A549 (cell line): ENCODE data around the gene RYR3. TPM values are rescaled to one million over a fixed set of nuclear protein-coding genes. Genes with fewer than 3 reads are reported as not detected.

ENCODE experiments used
- ATAC-seq, 2 experiments: fragments of 200-7000 bp in 1 of 2; fragments of >200 bp in 1 of 2; cut with Nextera tagmentation in 1 of 2; cut with Tn5 transposase in 1 of 2; 3 replicates each; pipeline versions ENCODE4 v1.8.0 to v1.9.1; 2018 to 2020; ENCODE audit warnings: mild to moderate bottlenecking in 1 of 2, moderate library complexity in 1 of 2
- CTCF ChIA-PET: fragments of 300-600 bp; sonication (Branson Sonifier 250); formaldehyde crosslinking; extraction: SDS; loops from one replicate; lab custom pipeline; 2021; ENCODE audit warnings: antibody characterized with exemption, inconsistent platforms; lab: Yijun Ruan, JAX
- POLR2A ChIA-PET: fragments of 350-600 bp; formaldehyde crosslinking; extraction: SDS; loops from one replicate; lab custom pipeline; 2021; ENCODE audit warnings: antibody characterized with exemption, inconsistent platforms; lab: Yijun Ruan, JAX
- DNase-seq, 2 experiments: peaks; one replicate each; pipeline versions ENCODE4 v3.0.0 to v3.0.0-alpha.2; 2011 to 2016; ENCODE audit warnings: low read depth in 1 of 2, low spot score in 1 of 2
- FAIRE-seq: peaks from 2 replicates; lab custom pipeline; 2011; peaks lifted over from hg19 to GRCh38; lab: Jason Lieb, UNC
- H3K27ac ChIP-seq, 2 experiments: fragments of >200 bp; sonication (Bioruptor Twin); formaldehyde crosslinking; 3 replicates each; pipeline ENCODE4 v1.5.1; 2016 to 2017
- H3K4me1 ChIP-seq: fragments of >200 bp; sonication (Bioruptor Twin); formaldehyde crosslinking; 3 replicates; pipeline ENCODE4 v1.6.1; 2016
- H3K4me2 ChIP-seq: fragments of >200 bp; sonication (Bioruptor Twin); formaldehyde crosslinking; 3 replicates; pipeline ENCODE4 v1.6.1; 2016
- H3K4me3 ChIP-seq: fragments of >200 bp; sonication (Bioruptor Twin); formaldehyde crosslinking; 3 replicates; pipeline ENCODE4 v1.5.1; 2016
- H3K9me3 ChIP-seq: fragments of >200 bp; sonication (Bioruptor Twin); formaldehyde crosslinking; 3 replicates; pipeline ENCODE4 v1.6.1; 2016
- BHLHE40 ChIP-seq: IDR thresholded peaks from 2 replicates; pipeline ENCODE4 v1.6.1; 2012; ENCODE audit warnings: low read depth, low read length, inconsistent platforms
- CBX2 ChIP-seq: fragments of 200-600 bp; sonication (generic); IDR thresholded peaks from 2 replicates; pipeline ENCODE4 v1.6.1; 2016; ENCODE audit warnings: low read depth, mild to moderate bottlenecking, borderline replicate concordance
- CBX8 ChIP-seq: fragments of 200-600 bp; sonication (generic); IDR thresholded peaks from 2 replicates; pipeline ENCODE4 v1.6.1; 2016
- EHF ChIP-seq: fragments of 250-450 bp; sonication (Bioruptor Pico); IDR thresholded peaks from 2 replicates; pipeline ENCODE4 v1.5.0; 2020; ENCODE audit warnings: mild to moderate bottlenecking
- EHMT2 ChIP-seq: fragments of 200-600 bp; sonication (generic); IDR thresholded peaks from 2 replicates; pipeline ENCODE4 v1.6.1; 2016; ENCODE audit warnings: antibody characterized with exemption, low read depth, mild to moderate bottlenecking, moderate library complexity
- FOSL2 ChIP-seq, 2 experiments: fragments of 450-650 bp in 1 of 2; fragments of >200 bp in 1 of 2; sonication (Bioruptor Twin) in 1 of 2; formaldehyde crosslinking; IDR thresholded peaks; 2 replicates each; pipeline versions ENCODE4 v1.5.0 to v1.6.1; 2016 to 2020; ENCODE audit warnings: mild to moderate bottlenecking in 1 of 2, moderate library complexity in 1 of 2
- FOXS1 ChIP-seq: fragments of 250-450 bp; sonication (Bioruptor Pico); IDR thresholded peaks from 2 replicates; pipeline ENCODE4 v1.5.0; 2020; ENCODE audit warnings: mild to moderate bottlenecking, moderate library complexity
- HEYL ChIP-seq: fragments of 250-450 bp; sonication (Bioruptor Pico); IDR thresholded peaks from 2 replicates; pipeline ENCODE4 v1.8.0; 2021; ENCODE audit warnings: mild to moderate bottlenecking, moderate library complexity
- HOXA7 ChIP-seq: fragments of 250-450 bp; sonication (Bioruptor Pico); IDR thresholded peaks from 2 replicates; pipeline ENCODE4 v1.5.0; 2020; ENCODE audit warnings: mild to moderate bottlenecking, moderate library complexity
- HOXB13 ChIP-seq: fragments of 250-450 bp; sonication (Bioruptor Pico); IDR thresholded peaks from 2 replicates; pipeline ENCODE4 v1.5.0; 2020; ENCODE audit warnings: low read depth, mild to moderate bottlenecking, moderate library complexity
- JUN ChIP-seq, 2 experiments: fragments of >200 bp; sonication (Bioruptor Twin); formaldehyde crosslinking; IDR thresholded peaks; 2 replicates in 1 of 2; 3 replicates in 1 of 2; pipeline ENCODE4 v1.6.1; 2016 to 2017
- JUNB ChIP-seq: fragments of >200 bp; sonication (Bioruptor Twin); formaldehyde crosslinking; IDR thresholded peaks from 2 replicates; pipeline ENCODE4 v1.6.1; 2016
- KDM1A ChIP-seq: fragments of 200-600 bp; sonication (generic); IDR thresholded peaks from 2 replicates; pipeline ENCODE4 v1.6.1; 2016; ENCODE audit warnings: low read depth, mild to moderate bottlenecking
- KDM5A ChIP-seq: fragments of 200-600 bp; sonication (generic); IDR thresholded peaks from 2 replicates; pipeline ENCODE4 v1.6.1; 2016; ENCODE audit warnings: antibody characterized with exemption, mild to moderate bottlenecking
- MAFK ChIP-seq: fragments of 450-650 bp; IDR thresholded peaks from 2 replicates; pipeline ENCODE4 v1.6.1; 2014; ENCODE audit not compliant: partially characterized antibody
- MAZ ChIP-seq: fragments of 150-350 bp; IDR thresholded peaks from 2 replicates; pipeline ENCODE4 v1.6.1; 2014; ENCODE audit warnings: antibody characterized with exemption, low read depth, low read length, borderline replicate concordance
- MYC ChIP-seq: IDR thresholded peaks from 2 replicates; pipeline ENCODE4 v1.6.1; 2012; ENCODE audit warnings: mild to moderate bottlenecking, inconsistent platforms, low read length, improper control_type of control experiment, borderline replicate concordance
- NFE2L2 ChIP-seq: fragments of 150-350 bp; conservative IDR thresholded peaks from 2 replicates; pipeline ENCODE4 v1.6.1; 2014; ENCODE audit warnings: low read length
- PHF8 ChIP-seq: fragments of 200-600 bp; sonication (generic); IDR thresholded peaks from 2 replicates; pipeline ENCODE4 v1.6.1; 2016; ENCODE audit warnings: low read depth, mild to moderate bottlenecking, antibody characterized with exemption, moderate library complexity, borderline replicate concordance
- POLR2A ChIP-seq: IDR thresholded peaks from 2 replicates; pipeline ENCODE4 v1.6.1; 2012; ENCODE audit warnings: mild to moderate bottlenecking, low read length
- RAD21 ChIP-seq, 2 experiments: fragments of >200 bp in 1 of 2; sonication (Bioruptor Twin) in 1 of 2; formaldehyde crosslinking in 1 of 2; IDR thresholded peaks in 1 of 2; conservative IDR thresholded peaks in 1 of 2; 2 replicates in 1 of 2; 3 replicates in 1 of 2; pipeline ENCODE4 v1.6.1; 2012 to 2018; ENCODE audit warnings: inconsistent platforms in 1 of 2
- RCOR1 ChIP-seq: fragments of 150-350 bp; IDR thresholded peaks from 2 replicates; pipeline ENCODE4 v1.6.1; 2014; ENCODE audit warnings: antibody characterized with exemption, low read length, low read depth
- RNF2 ChIP-seq: fragments of 200-600 bp; sonication (generic); IDR thresholded peaks from 2 replicates; pipeline ENCODE4 v1.6.1; 2016; ENCODE audit warnings: low read depth, mild to moderate bottlenecking, antibody characterized with exemption, moderate library complexity, borderline replicate concordance
- ZC3H11A ChIP-seq: fragments of 450-650 bp; IDR thresholded peaks from 2 replicates; pipeline ENCODE4 v1.6.1; 2014; ENCODE audit warnings: antibody characterized with exemption, mild to moderate bottlenecking
- WGBS: methylation state at CpG from one replicate; pipeline ENCODE4 v1.1.6; 2017; ENCODE audit errors: missing lambda C conversion rate; 5-methylcytosine and 5-hydroxymethylcytosine counted together
- polyA plus RNA-seq, 4 experiments: library from polyadenylated mRNA; depleted of rRNA in 3 of 4; stranded (reverse); fragments of >200 nt; fragmentation: RNase III in 1 of 4; extraction: RNeasy Plus Mini Kit Qiagen cat#74134 plus additional on column Dnase treatment in 1 of 4; gene quantifications; 2 replicates in 3 of 4; 3 replicates in 1 of 4; pipeline ENCODE4 v1.2.3, GENCODE V29; 2011 to 2017
- TF ChIP-seq, protein P1 (sequence below): fragments of >200 bp; sonication (Bioruptor Twin); formaldehyde crosslinking; IDR thresholded peaks from 2 replicates; pipeline ENCODE4 v1.6.1; 2016
- TF ChIP-seq, protein P2 (sequence below): fragments of 450-650 bp; IDR thresholded peaks from 2 replicates; pipeline ENCODE4 v1.6.1; 2014; ENCODE audit warnings: antibody characterized with exemption
- TF ChIP-seq, protein P3 (sequence below): fragments of 250-450 bp; sonication (Bioruptor Pico); IDR thresholded peaks from 2 replicates; pipeline ENCODE4 v1.5.0; 2020; ENCODE audit warnings: low read depth, mild to moderate bottlenecking, moderate library complexity
- TF ChIP-seq, protein P4 (sequence below): IDR thresholded peaks from 2 replicates; pipeline ENCODE4 v1.6.1; 2012; ENCODE audit warnings: low read depth, borderline replicate concordance
- TF ChIP-seq, protein P5 (sequence below): fragments of >200 bp; sonication (Bioruptor Twin); formaldehyde crosslinking; IDR thresholded peaks from 3 replicates; pipeline ENCODE4 v1.5.1; 2016

RYR3 gene
- polyA plus RNA-seq, 2 of the 4 experiments (the other 2 are of a cell fraction): 0.03 TPM; not detected in 1

DNA sequence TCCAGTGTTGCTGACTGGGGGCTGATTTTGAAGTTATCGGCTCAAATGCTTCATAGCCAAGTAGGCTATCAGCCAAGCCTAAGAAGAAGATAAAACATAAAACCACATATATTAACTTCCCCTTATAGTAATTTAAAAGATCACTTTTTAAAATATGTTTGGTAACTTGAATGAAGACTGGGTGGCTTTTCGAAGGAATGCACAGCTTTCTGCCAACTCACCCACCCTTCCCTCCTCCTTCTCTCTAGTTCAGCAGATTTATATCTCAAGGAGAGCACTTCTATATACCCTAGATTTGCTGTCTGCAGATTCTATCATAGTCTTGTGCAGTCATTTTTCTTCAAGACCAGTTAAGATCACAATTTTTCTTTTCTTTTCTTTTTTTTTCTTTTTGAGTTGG, 468.1 kb downstream of the RYR3 start:
- CTCF ChIA-PET: interaction anchor here (1.2 kb wide), 1 partner anchor 9 kb away, joined by 3 read pairs; no protein-coding TSS in a partner anchor
- Histone ChIP-seq H3K27ac (no peak overlapping the region), H3K4me3 (no peak overlapping the region), H3K4me2 (no peak overlapping the region), H3K9me3 (no peaks in the 10 kb centered on the region), H3K4me1 (no peaks in the 10 kb centered on the region)
- POLR2A ChIA-PET: no interaction called here
- no peak for ATAC-seq
- 88% methylated on average over 2 of the region's 2 CpGs for WGBS
- TF ChIP-seq CBX2 (no peak), HOXA7 (no peak), NFE2L2 (no peak), MAFK (no peak), JUNB (no peak), KDM5A (no peak)
- TF ChIP-seq, protein P1, sequence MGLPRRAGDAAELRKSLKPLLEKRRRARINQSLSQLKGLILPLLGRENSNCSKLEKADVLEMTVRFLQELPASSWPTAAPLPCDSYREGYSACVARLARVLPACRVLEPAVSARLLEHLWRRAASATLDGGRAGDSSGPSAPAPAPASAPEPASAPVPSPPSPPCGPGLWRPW: no peak
- TF ChIP-seq, protein P2, sequence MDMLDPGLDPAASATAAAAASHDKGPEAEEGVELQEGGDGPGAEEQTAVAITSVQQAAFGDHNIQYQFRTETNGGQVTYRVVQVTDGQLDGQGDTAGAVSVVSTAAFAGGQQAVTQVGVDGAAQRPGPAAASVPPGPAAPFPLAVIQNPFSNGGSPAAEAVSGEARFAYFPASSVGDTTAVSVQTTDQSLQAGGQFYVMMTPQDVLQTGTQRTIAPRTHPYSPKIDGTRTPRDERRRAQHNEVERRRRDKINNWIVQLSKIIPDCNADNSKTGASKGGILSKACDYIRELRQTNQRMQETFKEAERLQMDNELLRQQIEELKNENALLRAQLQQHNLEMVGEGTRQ: no peak
- FAIRE-seq: no peak
- DNase-seq: no peak

DNA sequence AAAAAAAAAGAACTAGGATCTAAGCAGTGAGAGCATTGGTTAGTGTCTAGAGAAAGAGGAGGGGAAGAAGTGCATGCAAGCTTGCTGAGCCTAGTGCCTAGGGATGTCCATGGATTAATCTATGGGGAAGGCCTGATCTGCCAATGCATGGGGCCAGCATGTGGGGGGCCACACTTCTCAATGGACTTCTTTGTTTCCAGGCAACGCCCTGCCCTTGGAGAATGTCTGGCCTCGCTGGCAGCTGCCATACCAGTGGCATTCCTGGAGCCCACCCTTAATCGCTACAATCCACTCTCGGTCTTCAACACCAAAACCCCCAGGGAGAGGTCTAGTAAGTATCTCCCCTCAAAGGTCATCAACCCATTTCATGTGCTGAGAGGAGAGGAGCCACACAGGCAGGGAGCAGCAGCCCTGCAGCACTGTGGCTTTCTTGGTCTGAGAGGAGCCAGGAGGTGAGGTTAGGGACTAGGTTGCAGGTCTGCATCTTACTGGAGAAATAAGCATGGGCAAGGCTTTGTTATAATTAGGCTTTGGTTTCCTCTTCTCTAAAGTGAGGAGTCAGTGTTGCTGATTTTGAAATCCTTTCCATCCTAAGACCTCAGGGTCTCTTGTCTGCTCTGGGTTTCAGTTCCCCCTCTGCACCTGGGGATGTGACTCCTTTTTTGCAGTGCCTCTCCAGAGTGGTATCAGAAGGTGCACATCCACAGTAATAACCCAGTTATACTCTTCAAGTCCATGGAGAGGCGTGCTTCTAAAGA, 469.4 kb downstream of the RYR3 start:
- H3K4me2 ChIP-seq: no peak overlapping the region
- no peak overlapping the region for H3K27ac ChIP-seq
- TF ChIP-seq RCOR1 (no peak), BHLHE40 (no peak), JUN (IDR thresholded peaks at IDR 0.05) (no peak), POLR2A (no peak), ZC3H11A (no peak), MAZ (no peak), EHF (CRISPR knock-in tag) (no peak), CBX2 (no peak), FOSL2 (IDR thresholded peaks at IDR 0.05) (no peak), FOSL2 (CRISPR knock-in tag; IDR thresholded peaks at IDR 0.05) (no peak), EHMT2 (no peak), KDM1A (no peak), RNF2 (no peak), MYC (no peak), FOXS1 (no peak), MAFK (no peak)
- TF ChIP-seq, all 56 proteins: peak for 0
- Histone ChIP-seq H3K4me1 (no peaks in the 10 kb centered on the region), H3K9me3 (no peaks in the 10 kb centered on the region), H3K4me3 (no peak overlapping the region)
- DNase-seq (no peak), FAIRE-seq (no peak), ATAC-seq (no peak)
- ChIA-PET CTCF (no interaction called here), POLR2A (no interaction called here)
- WGBS: 24% methylated on average over 5 of the region's 5 CpGs

DNA sequence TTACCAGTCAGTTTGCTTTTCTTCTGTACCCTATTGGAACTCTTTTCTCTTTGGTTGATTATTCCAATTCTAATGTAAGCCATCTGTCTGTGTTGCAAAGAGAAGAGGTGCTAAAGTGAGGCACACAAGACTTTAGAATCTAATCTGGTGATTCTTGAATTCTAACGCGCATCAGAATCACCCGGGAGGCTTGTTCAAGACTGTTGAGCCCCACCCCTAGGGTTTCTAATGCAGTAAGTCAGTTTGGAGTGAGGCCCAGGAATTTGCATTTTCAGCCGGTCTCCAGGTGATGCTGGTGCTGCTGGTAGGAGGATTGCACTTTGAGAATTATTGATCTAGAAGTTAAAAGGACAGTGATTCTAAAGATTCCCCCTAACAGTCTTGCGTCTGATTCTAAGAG, 472.2 kb downstream of the RYR3 start:
- ChIA-PET POLR2A (no interaction called here), CTCF (no interaction called here)
- DNase-seq (no peak), FAIRE-seq (no peak), ATAC-seq (no peak)
- no peak overlapping the region for H3K4me3 ChIP-seq
- H3K4me2 ChIP-seq: no peak overlapping the region
- WGBS: 57% methylated on average over 5 of the region's 5 CpGs
- H3K27ac ChIP-seq: no peak overlapping the region
- H3K4me1 ChIP-seq: no peaks in the 10 kb centered on the region
- H3K9me3 ChIP-seq: no peaks in the 10 kb centered on the region
- TF ChIP-seq, protein P3, sequence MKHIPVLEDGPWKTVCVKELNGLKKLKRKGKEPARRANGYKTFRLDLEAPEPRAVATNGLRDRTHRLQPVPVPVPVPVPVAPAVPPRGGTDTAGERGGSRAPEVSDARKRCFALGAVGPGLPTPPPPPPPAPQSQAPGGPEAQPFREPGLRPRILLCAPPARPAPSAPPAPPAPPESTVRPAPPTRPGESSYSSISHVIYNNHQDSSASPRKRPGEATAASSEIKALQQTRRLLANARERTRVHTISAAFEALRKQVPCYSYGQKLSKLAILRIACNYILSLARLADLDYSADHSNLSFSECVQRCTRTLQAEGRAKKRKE (CRISPR knock-in tag): no peak
- TF ChIP-seq FOXS1 (no peak), MAFK (no peak), RNF2 (no peak), RCOR1 (no peak), JUNB (no peak), JUN (IDR thresholded peaks at IDR 0.05) (no peak), CBX8 (no peak), KDM5A (no peak), PHF8 (no peak), HOXB13 (CRISPR knock-in tag) (no peak), FOSL2 (IDR thresholded peaks at IDR 0.05) (no peak), FOSL2 (CRISPR knock-in tag; IDR thresholded peaks at IDR 0.05) (no peak), RAD21 (conservative IDR thresholded peaks at IDR 0.05 in 1 of 2, IDR thresholded peaks at IDR 0.05 in 1 of 2) (no peak), HEYL (CRISPR knock-in tag) (no peak)
- TF ChIP-seq, protein P4, sequence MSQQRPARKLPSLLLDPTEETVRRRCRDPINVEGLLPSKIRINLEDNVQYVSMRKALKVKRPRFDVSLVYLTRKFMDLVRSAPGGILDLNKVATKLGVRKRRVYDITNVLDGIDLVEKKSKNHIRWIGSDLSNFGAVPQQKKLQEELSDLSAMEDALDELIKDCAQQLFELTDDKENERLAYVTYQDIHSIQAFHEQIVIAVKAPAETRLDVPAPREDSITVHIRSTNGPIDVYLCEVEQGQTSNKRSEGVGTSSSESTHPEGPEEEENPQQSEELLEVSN: no peak
- TF ChIP-seq, protein P5, sequence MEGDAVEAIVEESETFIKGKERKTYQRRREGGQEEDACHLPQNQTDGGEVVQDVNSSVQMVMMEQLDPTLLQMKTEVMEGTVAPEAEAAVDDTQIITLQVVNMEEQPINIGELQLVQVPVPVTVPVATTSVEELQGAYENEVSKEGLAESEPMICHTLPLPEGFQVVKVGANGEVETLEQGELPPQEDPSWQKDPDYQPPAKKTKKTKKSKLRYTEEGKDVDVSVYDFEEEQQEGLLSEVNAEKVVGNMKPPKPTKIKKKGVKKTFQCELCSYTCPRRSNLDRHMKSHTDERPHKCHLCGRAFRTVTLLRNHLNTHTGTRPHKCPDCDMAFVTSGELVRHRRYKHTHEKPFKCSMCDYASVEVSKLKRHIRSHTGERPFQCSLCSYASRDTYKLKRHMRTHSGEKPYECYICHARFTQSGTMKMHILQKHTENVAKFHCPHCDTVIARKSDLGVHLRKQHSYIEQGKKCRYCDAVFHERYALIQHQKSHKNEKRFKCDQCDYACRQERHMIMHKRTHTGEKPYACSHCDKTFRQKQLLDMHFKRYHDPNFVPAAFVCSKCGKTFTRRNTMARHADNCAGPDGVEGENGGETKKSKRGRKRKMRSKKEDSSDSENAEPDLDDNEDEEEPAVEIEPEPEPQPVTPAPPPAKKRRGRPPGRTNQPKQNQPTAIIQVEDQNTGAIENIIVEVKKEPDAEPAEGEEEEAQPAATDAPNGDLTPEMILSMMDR: no peak
- TF ChIP-seq, protein P1: no peak
